LNCAP (cell line): ENCODE results near the gene TWIST2.

Experiments used
- CTCF ChIP-seq: fragments of 450-650 bp; IDR thresholded peaks from 2 replicates; pipeline ENCODE4 v1.5.1; 2017; ENCODE audit warnings: mild to moderate bottlenecking

TWIST2 gene

GRCh38 chr2:238820916-238821315 is 27.0 kb upstream of the TWIST2 start:
- TF ChIP-seq CTCF = no peak

GRCh38 chr2:238821391-238821790 is 26.5 kb upstream of the TWIST2 start:
- no peak for TF ChIP-seq CTCF

GRCh38 chr2:238821944-238822670 is 25.8 kb upstream of the TWIST2 start:
- no peak for TF ChIP-seq CTCF

- TF ChIP-seq CTCF = no peak
Measured at GRCh38 chr2:238822955-238823354, 24.9 kb upstream of the TWIST2 start.

- TF ChIP-seq CTCF = no peak
Measured at GRCh38 chr2:238831177-238831576, 16.7 kb upstream of the TWIST2 start.

- no peak for TF ChIP-seq CTCF
Measured at GRCh38 chr2:238834982-238835381, 12.9 kb upstream of the TWIST2 start.

- TF ChIP-seq CTCF = no peak
Measured at GRCh38 chr2:238835726-238836301, 12.1 kb upstream of the TWIST2 start.
